ENCODE measurements around the gene CXCL17.

DNA sequence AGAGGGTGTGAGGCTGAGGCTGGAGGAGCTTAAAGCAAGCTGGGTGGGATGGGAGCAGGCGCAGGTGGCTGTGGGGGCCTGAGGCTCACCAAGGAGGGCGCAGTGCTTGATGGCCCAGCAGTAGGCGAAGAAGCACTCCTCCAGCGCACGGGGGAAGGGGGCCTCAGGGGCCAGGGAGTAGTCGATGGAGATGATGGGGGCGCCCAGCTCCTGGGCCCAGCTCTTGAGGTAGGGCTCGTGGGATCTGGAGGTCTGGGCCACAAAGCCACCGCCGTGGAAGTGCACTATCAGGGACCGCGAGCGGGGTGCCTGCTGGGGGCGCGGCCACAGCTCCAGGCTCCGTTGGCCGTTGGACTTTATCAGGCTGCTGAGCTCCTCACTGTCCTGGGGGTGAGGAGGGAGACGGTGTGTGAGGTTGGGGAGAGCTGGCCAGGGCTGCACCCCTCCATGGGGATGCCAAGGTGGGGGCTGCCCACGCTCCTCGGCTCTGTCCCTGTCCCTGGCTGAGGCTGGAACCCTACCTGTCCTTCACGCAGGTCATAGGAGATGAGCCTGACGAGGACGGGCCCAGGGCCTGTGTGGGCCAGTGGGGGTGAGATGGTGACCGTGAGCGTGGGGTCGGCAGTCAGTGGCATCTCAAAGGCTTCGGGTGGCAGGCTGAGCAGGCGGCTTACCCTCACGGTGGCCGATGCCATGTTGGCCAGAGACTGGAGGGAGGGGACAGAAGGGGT lies 35.5 kb downstream of the CXCL17 start:
- TF ChIP-seq, protein P1, sequence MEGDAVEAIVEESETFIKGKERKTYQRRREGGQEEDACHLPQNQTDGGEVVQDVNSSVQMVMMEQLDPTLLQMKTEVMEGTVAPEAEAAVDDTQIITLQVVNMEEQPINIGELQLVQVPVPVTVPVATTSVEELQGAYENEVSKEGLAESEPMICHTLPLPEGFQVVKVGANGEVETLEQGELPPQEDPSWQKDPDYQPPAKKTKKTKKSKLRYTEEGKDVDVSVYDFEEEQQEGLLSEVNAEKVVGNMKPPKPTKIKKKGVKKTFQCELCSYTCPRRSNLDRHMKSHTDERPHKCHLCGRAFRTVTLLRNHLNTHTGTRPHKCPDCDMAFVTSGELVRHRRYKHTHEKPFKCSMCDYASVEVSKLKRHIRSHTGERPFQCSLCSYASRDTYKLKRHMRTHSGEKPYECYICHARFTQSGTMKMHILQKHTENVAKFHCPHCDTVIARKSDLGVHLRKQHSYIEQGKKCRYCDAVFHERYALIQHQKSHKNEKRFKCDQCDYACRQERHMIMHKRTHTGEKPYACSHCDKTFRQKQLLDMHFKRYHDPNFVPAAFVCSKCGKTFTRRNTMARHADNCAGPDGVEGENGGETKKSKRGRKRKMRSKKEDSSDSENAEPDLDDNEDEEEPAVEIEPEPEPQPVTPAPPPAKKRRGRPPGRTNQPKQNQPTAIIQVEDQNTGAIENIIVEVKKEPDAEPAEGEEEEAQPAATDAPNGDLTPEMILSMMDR (conservative IDR thresholded peaks at IDR 0.05): no peak
- no peak for TF ChIP-seq ZFX (IDR thresholded peaks at IDR 0.05)

Data from C4-2B (cell line).